ENCODE results near the gene GMPPA. TPM values are rescaled to one million over a fixed set of nuclear protein-coding genes. Genes with fewer than 3 reads are reported as not detected.

GMPPA gene
- total RNA-seq, 4 donors from 2014 or later, result 26.5 to 50.6 (median 42.6) TPM

DNA sequence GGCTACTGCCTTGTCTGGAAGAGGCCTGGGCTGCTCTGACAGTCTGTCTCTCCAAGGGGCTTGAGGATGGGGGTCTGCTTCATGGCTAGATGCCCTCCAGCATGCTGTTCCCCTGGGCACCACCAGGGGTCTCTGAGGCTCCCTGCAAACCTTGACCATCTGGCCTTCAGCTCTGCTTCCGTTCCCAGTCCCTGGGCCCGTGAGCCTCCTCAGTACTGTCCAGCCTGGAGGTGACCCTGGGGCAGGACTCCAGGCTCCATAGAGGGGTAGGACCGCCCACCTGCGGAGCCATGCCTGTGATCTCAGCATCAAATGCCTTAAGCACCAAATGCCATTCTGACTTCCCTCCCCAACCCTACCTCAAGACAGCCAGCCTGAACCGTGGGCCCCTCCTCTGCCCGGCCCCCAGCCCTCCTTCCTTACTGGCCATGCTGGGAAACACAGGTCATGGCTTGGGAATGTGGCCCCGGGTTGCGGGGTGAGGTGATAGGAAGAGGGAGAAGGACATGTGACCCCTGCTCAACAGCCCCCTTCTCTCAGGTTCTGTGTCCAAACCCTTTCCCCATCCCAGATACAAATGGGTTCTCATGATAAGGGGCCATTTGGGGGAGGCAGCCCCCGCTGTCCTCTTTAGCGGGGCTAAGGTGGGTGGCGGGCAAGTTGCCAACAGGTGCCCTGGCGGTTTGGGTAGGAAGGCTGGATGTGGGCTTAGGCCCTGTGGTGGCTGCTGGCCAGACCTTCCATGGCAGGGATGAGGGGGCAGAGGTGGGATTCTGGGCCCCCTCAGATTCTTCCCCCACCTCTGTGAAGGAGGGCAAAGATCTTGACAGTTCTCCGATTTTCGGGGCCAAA lies 39.0 kb upstream of the GMPPA start:
- Histone ChIP-seq H3K27ac (no peak overlapping the region), H3K4me3 (replicated peaks in 1 of 3) (no peak overlapping the region), H3K9me3 (no peaks in the 10 kb centered on the region), H3K36me3 (no peaks in the 10 kb centered on the region), H3K27me3 (no peaks in the 10 kb centered on the region), H3K4me1 (peaks cover 7 to 16% of the 10 kb centered on the region in 2 donors)
- peak; percentile 61 to 64 for DNase-seq
- intact Hi-C loops (cut with DNase I), result loop anchor here (5.0 kb wide), 1 partner anchor 73 kb away; no protein-coding TSS in a partner anchor
- WGBS, 2 donors, result 55 to 69% methylated on average over 9 to 10 of the region's 14 CpGs
- no peak for TF ChIP-seq POLR2A (IDR thresholded peaks at IDR 0.05)
- TF ChIP-seq, protein P1, sequence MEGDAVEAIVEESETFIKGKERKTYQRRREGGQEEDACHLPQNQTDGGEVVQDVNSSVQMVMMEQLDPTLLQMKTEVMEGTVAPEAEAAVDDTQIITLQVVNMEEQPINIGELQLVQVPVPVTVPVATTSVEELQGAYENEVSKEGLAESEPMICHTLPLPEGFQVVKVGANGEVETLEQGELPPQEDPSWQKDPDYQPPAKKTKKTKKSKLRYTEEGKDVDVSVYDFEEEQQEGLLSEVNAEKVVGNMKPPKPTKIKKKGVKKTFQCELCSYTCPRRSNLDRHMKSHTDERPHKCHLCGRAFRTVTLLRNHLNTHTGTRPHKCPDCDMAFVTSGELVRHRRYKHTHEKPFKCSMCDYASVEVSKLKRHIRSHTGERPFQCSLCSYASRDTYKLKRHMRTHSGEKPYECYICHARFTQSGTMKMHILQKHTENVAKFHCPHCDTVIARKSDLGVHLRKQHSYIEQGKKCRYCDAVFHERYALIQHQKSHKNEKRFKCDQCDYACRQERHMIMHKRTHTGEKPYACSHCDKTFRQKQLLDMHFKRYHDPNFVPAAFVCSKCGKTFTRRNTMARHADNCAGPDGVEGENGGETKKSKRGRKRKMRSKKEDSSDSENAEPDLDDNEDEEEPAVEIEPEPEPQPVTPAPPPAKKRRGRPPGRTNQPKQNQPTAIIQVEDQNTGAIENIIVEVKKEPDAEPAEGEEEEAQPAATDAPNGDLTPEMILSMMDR (IDR thresholded peaks at IDR 0.05), result peak; percentile 73 to 95 (median 82)

DNA sequence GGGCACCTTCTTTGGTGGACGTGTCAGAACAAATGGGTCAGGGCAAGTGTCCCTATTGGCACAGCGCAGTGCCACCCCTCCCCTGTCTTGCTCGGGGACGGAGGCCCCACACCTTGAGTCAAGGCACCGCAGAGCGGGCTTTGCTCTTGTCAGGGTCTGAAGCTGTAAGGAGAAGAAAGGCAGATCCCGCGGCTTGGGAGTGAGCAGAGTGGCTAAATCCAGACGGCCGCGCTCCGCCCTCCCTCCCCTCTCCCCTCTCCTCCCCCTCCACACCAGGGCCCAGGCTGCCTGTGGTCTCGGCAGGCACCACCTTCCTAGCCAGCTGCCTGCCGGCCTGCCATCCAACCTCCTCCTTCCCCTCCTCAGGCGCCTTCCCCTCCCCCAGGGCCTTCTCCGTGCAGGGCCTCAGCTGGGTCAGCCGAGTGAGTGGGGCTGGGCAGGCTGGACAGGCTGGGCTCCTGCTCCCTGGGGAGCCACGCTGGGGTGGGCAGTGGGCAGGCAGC lies 38.2 kb upstream of the GMPPA start:
- peaks cover 7 to 16% of the 10 kb centered on the region in 2 donors for H3K4me1 ChIP-seq
- intact Hi-C loops (cut with DNase I), result no loop called here
- no peaks in the 10 kb centered on the region for H3K36me3 ChIP-seq

DNA sequence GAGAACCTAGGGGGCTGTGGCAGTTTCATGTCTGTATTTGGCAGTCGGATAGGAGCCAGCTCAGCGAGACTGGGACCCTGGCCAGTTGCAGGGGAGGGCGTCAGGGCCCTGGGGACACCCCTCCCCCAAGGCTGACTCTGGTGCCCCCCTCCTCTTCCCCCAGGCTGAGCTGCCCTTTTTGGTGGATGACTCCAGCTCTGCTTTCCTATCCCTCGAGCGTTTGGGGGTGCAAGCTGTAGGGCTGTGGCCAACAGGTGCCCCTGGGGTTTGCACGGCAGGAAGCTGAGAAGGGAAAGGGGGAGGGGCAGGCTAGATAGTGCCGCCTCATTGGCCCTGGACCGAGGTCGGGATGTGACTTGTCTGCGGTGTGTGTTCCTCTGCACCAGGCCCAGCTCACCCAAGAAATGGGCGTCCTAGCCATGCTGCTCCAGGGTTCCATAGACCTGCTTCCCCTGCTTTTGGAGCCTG lies 37.6 kb upstream of the GMPPA start:
- intact Hi-C loops (cut with DNase I), result no loop called here
- no peak overlapping the region for H3K4me3 ChIP-seq (replicated peaks in 1 of 3)
- no peaks in the 10 kb centered on the region for H3K27me3 ChIP-seq
- H3K4me1 ChIP-seq, result peaks cover 7 to 16% of the 10 kb centered on the region in 2 donors
- H3K9me3 ChIP-seq, result no peaks in the 10 kb centered on the region
- no peaks in the 10 kb centered on the region for H3K36me3 ChIP-seq
- no peak overlapping the region for H3K27ac ChIP-seq
- DNase-seq, result peak in 1 of 2 donors; percentile 20
- WGBS, 2 donors, result 23 to 24% methylated on average over 8 to 11 of the region's 11 CpGs
- TF ChIP-seq, protein P1 (IDR thresholded peaks at IDR 0.05), result no peak
- no peak for TF ChIP-seq POLR2A (IDR thresholded peaks at IDR 0.05)

More for the DNA sequence above, 38.2 kb upstream of the GMPPA start:
- TF ChIP-seq, protein P1 (IDR thresholded peaks at IDR 0.05), result no peak
- no peak for TF ChIP-seq POLR2A (IDR thresholded peaks at IDR 0.05)
- no peaks in the 10 kb centered on the region for H3K9me3 ChIP-seq
- no peak overlapping the region for H3K27ac ChIP-seq
- 21 to 25% methylated on average over 9 to 16 of the region's 18 CpGs for WGBS, 2 donors
- peak; percentile 77 to 85 for DNase-seq
- H3K4me3 ChIP-seq (replicated peaks in 1 of 3), result no peak overlapping the region
- H3K27me3 ChIP-seq, result no peaks in the 10 kb centered on the region

DNA sequence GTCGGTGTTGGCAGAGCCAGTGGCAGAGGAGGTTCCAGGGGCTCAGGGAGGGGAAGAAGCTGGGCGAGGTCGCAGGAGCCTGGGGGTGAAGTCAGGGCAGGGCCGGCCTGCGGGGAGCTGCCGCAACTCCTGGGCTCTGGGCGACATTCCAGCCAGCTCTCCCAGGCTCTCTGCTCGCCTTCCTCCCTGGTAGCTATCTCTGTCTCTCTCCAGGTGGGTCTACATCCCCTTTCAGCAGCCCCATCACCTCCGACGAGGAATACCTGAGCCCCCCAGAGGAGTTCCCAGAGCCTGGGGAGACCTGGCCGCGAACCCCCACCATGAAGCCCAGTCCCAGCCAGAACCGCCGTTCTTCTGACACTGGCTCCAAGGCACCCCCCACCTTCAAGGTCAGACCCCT lies 37.0 kb upstream of the GMPPA start:
- Histone ChIP-seq H3K27ac (no peak overlapping the region), H3K4me3 (replicated peaks in 1 of 3) (no peak overlapping the region), H3K27me3 (no peaks in the 10 kb centered on the region), H3K4me1 (peaks cover 7 to 16% of the 10 kb centered on the region in 2 donors), H3K9me3 (no peaks in the 10 kb centered on the region), H3K36me3 (no peaks in the 10 kb centered on the region)
- no peak for TF ChIP-seq POLR2A (IDR thresholded peaks at IDR 0.05)
- TF ChIP-seq, protein P1 (IDR thresholded peaks at IDR 0.05), result no peak
- intact Hi-C loops (cut with DNase I), result no loop called here
- WGBS, 2 donors, result 89 to 96% methylated on average over 11 to 14 of the region's 14 CpGs
- no peak for DNase-seq

DNA sequence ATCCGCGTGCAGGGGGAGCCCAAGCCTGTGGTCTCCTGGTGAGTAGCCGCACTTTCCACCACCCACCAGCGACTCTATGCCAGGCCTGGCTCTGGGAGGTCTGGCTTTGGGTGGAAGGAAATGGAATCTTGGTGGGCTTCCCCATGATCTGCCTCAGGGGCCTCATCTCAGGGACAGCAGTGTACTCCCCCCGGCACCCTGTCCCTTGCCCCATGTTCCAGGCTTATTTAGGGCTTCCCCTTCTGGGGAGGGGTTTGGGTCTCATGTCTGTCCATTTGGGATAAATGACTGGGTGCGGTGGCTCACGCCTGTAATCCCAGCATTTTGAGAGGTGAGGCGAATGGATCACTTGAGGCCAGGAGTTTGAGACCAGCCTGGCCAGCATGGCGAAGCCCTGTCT lies 36.3 kb upstream of the GMPPA start:
- TF ChIP-seq POLR2A (IDR thresholded peaks at IDR 0.05), result no peak
- TF ChIP-seq, protein P1 (IDR thresholded peaks at IDR 0.05), result no peak
- WGBS, 2 donors, result 87 to 94% methylated on average over 5 to 9 of the region's 9 CpGs
- intact Hi-C loops (cut with DNase I), result no loop called here
- Histone ChIP-seq H3K9me3 (no peaks in the 10 kb centered on the region), H3K36me3 (no peaks in the 10 kb centered on the region), H3K4me3 (replicated peaks in 1 of 3) (no peak overlapping the region), H3K27me3 (no peaks in the 10 kb centered on the region), H3K27ac (no peak overlapping the region), H3K4me1 (peaks cover 7 to 16% of the 10 kb centered on the region in 2 donors)
- DNase-seq, result no peak

Data from thyroid gland (tissue), 4 donors.